AG08396 (cell line): ENCODE measurements around the gene UBE2I.
"Not testable (repeated sequence)": the region's sequence is repeated elsewhere in the genome, so short reads cannot be mapped to it uniquely, and the experiment has no call there.

Experiments
- DNase-seq: peaks from one replicate; pipeline ENCODE4 v3.0.0; 2012; ENCODE audit warnings: low spot score, mixed read lengths

UBE2I gene

DNA sequence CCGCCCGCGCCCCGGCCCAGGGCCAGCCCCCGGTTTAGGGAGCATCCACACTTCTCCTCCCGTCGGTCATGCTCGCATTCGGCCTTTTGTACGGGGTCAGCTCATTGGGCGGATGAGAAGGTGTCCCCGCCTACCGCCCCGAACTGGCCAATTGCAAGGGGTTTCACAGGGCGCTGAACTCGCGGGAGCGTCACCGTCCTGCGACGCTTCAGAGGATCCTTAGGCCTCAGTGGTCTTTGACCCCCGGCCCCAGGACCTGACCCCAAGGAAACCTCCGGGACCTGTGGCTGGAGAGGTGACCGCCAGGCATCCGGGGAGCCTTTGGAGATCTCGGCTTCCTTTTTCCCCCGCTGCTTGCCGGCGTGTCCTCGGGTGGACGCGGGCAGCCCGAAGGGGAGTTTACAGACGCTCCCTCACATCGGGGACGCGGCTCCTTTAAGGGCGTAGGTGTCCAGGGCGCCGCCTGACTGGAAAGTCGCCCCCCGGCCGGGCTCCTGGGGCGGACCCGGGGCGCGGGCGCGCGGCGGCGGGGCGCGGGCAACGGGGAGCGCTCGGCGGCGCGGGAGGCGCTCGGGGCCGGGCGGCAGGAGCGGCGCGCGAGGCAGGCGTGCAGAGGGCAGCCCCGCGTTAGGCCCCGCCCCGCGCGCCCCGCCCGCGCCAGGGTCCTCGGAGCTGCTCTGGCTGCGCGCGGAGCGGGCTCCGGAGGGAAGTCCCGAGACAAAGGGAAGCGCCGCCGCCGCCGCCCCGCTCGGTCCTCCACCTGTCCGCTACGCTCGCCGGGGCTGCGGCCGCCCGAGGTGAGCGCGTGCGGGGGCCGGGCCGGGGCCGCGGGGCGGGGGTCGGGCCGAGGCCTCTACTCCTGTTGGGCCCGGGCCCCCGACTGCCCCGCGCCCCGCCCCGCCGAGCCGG lies at the start of gene UBE2I:
Gene UBE2I (plus strand): TSS at position 660 of the 909 bp plus-strand sequence. CDS start 4,395 bp downstream, outside the sequence.
- DNase-seq, result peak; percentile 98

DNA sequence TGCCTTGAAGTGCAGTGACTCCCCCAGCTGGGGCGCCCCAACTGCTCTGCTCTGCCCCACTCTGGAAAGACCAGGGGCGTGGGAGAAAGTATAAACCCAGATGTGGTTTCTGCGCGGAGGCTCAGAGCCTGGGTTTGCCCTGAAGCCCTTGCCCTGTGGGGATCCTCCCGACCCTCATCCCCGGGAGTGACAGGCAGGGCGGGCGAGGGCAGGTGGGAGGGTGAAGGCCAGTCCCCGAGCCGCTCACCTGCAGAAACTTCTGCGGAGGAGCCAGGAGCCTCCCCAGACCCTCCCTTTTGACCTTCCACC lies 49.7 kb upstream of the UBE2I start:
- no peak for DNase-seq

DNA sequence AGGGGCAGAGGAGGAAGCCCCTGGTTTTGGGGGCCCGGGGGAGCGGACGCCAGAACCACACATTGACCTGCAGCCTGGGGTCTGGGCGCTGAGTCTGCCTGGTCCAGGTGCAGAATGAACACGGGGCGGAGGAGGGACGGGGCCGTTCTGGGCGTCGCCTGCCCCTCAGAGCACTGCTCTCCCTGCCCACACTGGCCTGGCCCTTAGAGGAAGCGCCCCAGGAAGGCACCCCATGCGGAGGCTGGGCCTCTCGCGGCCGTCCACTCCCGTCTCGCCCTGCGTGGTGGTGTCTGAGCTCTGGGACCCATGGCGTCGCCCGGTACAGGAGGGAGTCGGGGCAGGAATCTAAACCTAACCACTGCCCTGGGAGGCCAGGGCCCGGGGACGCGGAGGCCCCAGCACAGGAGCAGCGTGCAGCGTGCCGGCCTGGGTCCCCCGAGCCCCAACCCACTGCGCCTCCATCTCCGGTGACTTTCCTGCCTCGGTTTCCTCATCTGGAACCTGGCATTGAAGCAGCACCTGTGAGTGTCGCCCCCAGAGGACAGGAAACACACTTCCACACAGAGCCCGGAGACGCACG lies 49.2 kb upstream of the UBE2I start:
- DNase-seq, result no peak

DNA sequence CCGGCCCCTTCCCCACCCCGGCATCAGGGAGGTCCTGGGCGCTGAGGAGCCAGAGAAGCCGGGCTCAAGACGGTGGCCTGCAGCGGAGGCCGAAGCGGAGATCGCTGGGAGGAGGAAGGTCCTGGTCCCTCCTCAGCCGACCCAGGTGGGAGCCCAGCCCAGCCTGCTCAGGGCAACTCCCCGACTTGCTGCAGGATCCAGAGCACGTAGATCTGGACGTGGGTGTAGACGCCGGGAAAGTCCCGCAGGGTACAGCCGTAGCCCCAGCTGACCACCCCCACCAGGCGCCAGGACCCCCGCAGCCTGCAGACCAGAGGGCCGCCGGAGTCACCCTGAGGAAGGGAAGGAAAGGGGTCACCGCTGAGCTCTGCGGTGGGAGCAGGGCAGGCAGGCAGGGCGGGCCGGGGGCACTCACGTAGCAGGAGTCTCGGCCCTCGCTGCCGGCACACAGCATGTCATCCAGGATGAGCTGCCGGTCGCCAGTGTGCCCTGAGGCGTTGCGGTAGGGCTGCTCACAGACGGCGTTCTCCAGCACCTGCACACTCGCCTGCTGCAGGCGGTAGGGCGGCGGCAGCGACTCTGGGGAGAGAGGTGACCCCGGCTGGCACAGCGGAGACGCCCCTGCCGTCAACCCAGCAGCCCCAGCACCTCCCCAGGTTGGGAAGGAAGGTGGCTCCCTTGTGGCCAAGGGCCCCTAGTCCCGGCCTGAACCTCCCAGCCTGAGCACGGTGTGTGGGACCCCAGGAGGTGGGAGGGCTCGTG lies 48.1 kb upstream of the UBE2I start:
- DNase-seq, result no peak

DNA sequence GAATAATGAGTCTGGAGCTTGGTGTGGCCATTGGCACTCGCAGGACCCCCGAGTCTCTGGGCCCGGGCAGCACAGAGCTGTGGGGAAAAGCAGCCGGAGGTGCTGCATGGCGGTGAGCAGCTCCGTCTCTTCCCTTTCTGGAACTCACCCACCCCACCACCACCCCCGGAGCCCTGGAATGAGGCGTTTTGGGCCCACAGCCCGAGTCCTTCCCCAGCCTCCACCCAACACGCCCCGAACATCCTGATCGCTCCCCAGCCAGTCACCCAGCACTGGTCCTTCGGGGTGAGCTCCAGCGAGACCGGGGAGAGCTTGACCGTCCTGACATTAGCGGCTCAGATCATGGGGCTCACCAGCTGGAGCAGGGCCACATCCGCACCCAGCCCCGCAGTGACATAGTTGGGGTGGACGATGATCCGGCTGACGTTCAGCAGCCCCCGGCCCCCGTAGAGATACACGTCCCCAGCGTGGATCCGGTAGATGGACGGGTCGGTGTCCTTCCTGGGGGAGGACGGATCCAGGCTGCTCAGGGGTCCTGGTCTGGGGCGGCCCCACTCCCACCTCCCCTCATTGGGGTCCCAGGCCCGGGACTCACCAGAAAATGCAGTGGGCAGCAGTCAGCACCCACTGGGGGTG lies 47.1 kb upstream of the UBE2I start:
- DNase-seq, result no peak

DNA sequence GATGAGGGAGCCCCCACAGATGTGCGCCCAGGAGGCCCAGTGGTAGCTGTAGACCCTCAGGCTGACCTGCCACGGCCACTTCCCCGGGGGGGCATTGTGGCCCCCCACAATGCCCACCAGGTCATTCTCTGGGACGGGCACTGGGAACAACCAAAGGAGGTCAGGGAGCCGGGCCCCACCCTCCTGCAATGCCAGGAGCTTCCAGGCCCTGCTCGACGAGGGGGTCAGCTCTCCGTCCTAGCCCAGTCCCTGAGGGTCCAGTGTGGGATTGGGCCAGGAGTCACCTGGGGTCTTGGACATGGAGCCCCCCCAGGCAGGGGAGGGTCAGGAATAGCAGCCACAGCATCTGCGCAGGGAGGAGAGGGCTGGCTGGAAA lies 46.6 kb upstream of the UBE2I start:
- no peak for DNase-seq

DNA sequence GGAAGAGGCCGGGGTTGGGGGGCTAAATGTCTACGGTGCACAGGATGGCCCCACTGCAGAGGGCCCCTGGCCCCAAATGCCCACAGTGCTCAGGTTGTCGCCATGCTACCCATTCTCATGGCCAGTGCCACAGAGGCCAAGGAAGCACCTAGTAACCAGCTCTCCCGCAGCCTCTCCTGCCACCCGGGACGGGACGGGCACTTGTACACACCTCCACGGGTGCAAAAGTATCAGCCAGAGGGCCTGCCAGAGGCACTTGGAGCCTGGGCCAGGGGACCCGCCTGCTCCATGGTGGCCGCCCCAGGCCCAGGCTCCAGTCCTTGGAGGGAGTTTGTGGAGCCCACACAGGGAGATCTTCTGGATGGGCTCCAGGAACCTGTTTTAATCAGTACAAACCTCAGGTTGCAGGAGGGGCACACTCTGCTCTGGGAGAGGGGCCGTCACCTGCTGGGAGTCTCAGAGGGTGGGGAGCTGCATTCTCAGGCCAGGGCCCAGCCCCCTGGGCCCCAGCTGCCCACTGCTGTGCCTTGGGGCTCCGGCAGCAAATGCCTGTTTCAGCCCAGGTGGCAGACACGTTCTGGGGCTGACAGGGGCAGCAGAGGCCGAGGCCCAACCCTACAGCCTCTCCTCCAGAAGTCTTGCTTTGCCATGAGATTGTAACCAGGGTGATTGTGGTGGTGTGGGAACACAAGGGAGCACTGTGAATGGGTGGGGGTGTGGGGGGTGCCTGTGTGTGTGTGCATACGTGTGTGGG lies 45.7 kb upstream of the UBE2I start:
- no peak for DNase-seq

DNA sequence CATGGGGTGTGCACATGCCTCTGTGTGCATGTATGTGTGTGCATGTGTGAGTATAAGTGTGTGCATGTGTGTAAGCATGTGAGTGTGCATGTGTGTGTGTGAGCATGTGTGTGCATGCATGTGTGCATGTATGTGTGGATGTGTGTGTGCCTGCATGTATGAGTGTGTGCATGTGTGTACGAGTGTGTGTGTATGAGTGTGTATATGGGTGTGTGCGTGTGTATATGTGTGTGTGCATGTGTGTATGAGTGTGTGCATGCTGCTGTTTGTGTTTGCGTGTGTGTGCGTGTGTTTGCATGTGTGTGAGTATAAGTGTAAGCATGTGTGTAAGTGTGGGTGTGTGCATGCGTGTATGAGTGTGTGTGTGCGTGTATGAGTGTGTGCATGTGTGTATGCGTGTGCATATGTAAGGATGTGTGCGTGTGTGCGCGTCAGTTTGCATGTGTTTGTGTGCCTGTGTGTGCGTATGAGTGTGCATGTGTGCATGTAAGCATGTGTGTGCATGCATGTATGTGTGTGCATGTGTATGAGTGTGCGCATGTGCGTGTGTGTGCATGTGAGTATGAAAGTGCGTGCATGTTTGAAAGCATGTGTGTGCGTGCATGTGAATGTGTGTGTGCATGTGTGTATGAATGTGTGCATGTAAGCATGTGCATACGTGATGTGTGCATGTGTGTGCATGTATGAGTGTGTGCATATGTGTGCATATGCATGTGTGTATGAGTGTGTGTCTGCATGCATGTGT lies 44.9 kb upstream of the UBE2I start:
- DNase-seq, result no peak

DNA sequence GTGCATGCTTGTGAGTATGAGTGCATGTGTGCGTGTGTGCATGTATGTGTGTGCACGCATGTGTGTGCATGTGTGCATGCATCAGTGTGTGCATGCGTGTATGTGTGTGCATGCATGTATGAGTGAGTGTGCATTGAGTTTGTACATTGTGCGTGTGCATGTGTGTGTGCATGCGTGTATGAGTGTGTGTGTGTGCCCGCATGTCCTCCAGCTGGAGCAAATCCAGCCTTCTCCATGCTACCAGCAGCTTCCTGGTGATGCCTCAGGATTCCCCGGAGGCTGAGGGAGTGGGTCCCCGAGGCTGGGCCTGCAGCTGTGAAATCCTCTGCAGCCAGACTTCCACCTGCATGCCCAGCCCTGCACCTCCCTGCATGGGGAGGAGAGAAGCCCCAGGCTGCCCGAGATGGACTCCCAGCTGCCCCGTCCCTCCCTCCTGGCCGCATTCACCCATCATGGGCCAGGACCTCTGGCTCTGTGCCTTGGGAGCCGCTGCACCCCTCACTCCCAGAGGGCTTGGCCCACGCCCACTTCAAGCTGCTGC lies 44.3 kb upstream of the UBE2I start:
- no peak for DNase-seq

DNA sequence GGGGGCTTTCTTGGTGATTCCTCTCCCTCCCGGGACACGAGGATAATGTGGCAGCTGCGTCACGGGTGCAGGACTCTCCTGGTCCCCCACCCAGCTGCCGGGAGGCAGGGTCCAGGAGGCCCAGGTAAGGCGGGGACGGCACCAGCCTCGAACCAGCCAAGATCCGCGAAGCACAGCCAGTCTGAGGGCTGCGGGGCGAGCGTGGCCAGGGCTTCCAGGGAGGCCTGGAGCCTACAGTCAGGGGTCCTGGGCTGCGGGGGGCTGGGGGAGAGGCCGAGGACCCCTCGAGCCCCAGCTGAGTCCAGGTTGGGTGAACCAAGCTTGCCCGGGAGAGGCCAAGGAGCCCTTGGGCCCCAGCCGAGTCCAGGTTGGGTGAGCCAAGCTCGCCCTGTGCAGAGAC lies 43.6 kb upstream of the UBE2I start:
- DNase-seq, result no peak

DNA sequence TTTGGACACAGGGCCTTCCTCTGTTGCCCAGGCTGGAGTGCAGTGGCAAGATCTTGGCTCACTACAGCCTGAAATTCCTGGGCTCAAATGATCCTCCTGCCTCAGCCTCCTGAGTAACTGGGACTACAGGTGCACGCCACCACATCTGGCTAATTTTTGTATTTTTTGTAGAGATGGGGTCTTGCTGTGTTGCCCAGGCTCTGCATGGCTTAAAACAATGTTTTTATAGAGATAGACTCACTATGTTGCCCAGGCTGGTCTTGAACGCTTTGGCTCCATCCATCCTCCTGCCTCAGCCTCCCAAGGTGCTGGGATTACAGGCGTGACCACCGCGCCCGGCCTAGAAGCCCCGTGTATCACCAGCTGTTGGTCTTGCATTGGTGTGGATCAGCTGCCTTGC lies 40.0 kb upstream of the UBE2I start:
- DNase-seq, result not testable (repeated sequence)

DNA sequence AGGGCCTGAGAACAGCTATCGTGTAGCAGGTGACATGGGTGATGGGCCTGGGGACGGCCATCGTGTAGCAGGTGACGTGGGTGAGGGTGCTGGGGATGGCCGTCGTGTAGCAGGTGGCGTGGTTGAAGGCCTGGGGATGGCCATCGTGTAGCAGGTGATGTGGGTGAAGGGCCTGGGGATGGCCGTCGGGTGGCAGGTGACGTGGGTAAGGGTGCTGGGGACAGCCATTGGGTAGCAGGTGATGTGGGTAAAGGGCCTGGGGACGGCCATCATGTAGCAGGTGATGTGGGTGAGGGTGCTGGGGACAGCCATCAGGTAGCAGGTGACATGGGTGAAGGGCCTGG lies 38.1 kb upstream of the UBE2I start:
- no peak for DNase-seq

DNA sequence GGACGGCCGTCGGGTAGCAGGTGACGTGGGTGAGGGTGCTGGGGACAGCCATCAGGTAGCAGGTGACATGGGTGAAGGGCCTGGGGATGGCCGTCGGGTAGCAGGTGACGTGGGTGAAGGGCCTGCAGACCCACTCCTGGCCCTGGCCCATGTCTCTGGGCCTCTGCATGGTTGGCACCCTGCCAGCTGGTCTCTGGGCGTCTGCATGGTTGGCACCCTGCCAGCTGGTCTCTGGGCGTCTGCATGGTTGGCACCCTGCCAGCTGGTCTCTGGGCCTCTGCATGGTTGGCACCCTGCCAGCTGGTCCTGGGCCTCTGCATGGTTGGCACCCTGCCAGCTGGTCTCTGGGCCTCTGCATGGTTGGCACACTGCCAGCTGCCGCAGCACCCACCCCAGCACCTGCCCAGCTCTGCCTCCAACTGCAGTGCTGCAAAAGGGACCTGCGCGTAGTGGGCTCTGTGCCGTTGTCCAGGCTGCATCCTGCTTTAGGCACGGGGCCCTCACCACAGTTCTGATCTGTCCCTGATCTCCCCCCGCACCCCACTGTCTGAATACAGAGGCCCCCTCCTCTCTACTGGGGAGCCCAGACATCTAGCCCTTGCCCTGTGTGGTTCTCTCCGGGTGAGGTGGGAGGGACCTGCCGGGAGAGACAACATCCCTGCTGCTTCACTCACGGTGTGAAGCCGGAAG lies 37.6 kb upstream of the UBE2I start:
- DNase-seq, result not testable (repeated sequence)

DNA sequence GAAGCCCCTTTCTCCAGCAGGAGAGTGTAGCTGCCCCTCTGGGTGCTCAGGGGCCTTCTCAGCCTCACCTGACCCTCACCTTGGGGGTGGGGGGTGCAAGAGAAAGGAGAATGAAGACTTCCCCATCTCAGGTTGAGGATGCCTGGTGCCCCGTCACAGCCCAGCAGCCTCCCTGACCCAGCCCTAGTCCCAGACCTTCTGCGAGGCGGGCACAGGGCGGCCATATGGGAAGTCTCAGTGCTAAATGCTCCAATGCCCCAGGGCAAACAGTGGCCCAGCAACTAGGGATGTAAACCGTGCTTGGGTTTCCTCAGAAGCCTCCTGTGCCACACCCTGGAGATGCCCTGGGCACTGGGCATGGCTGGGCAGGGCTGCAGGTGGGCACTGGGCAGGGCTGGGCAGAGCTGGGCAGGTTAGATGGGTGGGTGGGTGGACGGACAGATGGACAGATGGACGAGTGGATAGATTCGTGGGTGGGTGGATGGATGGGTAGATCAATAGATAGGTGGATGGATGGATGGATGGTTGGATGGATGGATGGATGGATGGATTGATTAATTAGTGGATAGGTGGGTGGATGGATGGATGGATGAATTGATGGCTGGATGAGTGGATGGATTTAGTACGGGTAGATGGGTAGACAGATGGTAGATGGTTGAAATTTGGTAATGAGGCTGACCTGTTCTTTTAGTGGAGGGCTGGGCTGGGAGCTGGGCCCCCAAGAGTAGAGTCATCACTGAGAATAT lies 36.8 kb upstream of the UBE2I start:
- no peak for DNase-seq

DNA sequence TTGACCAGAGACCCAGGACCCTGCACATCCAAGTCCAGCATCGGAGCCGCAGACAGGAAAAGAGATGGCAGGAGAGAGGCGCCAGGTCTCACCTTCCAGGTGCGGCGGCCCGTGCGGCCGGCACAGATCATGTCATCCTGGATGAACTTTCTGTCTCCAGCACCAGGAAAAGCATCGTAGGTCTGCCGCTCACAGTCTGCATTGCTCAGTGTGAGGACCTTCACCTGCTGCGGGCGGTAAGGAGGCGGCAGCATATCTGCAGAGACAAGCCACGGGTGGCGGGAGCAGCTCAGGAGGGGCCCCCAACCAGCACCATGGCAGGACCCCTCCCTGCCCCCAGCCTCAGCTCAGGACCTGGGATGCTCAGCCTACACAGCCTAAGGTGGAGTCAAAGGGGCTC lies 35.6 kb upstream of the UBE2I start:
- DNase-seq, result no peak

DNA sequence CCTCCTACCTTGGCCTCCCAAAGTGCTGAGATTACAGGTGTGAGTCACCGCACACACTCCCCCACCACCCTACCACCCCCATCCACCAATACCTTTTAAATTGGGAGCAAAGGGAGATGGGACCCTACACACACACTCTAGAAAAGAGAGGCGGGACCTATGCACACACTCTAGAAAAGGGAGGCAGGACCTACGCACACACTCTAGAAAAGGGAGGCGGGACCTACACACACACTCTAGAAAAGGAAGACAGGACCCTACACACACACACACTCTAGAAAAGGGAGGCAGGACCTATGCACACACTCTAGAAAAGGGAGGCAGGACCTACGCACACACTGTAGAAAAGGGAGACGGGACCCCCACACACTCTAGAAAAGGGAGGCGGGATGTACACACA lies 34.7 kb upstream of the UBE2I start:
- DNase-seq, result no peak

DNA sequence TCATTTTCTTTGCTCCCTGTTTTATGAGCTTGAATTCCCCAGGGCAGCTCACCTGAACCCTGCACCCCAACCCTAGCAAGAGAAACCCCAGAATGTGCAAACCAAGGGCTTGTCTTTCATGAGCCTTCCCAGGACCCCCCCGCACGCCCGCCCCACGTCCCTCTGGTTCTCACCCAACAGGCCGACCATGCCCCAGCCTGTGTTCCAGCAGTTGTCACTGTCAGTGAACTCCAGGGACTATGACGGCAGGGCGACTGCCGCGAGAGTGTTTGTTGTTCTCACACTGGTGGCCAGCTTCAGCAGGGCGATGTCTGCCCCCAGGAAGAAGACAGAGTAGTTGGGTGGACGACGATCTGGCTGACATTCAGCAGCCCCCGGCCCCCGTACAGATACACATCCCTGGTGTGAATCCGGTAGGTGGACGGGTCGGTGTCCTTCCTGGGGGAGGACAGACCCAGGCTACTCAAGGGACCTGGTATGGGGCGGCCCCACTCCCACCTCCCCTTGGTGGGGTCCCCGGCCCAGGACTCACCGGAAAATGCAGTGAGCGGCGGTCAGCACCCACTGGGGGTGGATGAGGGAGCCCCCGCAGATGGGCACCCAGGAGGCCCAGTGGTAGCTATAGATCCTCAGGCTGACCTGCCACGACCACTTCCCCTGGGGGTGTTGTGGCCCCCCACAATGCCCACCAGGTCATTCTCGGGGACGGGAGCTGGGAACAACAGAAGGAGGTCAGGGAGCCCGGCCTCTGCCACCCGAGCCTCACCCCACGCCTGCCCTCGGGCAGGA lies 33.5 kb upstream of the UBE2I start:
- DNase-seq, result no peak

DNA sequence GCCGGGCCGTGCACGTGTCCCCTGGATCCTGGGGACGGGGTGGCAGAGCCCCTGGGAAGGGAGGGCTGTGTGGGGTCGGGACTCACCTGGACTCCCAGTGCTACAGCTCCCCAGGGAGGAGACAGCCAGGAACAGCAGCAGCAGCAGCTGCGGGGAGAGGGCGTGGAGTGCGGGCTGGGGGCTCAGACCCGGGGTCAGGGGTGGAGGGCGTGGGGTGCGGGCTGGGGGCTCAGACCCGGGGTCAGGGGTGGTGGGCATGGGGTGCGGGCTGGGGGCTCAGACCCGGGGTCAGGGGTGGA lies 32.9 kb upstream of the UBE2I start:
- no peak for DNase-seq

DNA sequence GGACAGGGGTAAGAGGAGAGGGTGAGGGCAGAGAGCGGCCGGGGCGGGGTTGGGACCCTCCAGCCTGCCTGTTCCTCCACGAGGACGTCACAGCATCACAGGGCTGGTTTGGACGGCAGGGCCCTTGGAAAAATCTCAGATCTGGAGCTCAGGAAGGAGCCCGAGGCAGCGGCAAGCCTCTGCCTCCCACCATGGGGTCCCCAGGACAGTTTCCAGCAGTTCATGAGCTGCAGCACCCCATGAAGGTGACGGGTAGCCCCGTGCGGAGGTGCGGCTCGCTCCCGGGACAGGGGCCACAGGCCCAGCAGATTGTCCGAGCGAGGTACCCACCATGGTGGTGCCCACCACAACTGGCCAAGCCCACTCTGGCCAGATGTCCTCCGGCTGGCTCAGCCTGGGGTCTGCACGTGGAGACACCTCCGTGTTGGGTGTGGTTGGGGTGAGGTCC lies 32.3 kb upstream of the UBE2I start:
- no peak for DNase-seq
